Measurements from ENCODE around the gene LIN7B.
A peak's percentile ranks its signal among the peaks of the same experiment; 100 is the strongest.

LIN7B gene, protein sequence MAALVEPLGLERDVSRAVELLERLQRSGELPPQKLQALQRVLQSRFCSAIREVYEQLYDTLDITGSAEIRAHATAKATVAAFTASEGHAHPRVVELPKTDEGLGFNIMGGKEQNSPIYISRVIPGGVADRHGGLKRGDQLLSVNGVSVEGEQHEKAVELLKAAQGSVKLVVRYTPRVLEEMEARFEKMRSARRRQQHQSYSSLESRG

DNA sequence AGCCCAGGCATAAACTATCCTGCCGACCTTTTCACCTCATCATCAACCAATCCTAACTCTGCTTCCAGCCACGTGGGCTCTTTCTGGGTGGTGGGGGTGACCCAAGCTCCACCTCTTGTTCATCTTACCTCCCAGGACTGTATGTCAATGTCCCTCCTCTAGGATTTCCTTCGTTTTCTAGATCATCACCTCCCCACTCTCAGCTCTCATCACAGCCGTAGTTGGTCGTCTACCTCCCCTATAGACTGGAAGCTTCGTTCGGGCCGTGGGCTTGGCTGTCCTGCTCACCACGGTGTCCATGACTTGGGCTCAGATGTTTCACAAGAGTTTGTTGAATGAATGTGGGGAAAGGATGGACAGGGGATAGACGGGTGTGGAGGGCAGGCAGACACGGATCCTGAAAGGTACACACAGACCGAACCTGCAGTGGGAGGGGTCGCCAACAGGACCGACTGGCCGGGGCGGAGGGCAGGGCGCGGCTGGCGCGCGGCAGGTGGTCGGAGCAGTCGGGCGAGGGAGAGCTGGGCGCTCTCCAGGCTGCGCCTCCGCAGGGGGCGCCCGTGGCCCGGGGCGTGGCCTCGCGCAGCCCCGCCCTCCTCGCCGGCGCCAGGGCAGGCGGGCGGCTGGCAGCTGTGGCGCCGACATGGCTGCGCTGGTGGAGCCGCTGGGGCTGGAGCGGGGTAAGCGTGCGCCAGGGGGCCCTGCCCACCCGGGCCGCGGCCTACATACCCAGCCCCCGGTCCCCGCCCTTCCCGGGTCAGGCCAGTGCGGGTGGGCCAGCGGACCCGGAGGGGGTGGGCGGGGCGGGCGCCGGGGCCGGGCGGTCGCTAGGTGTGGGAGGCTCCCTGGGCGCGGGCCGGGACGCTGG, at the start of gene LIN7B:
Gene LIN7B, plus strand, starts transcription at position 609 of the 868 bp plus-strand sequence. Its CDS starts 35 bp downstream, at position 644.
- peak; percentile 77 for DNase-seq

DNA sequence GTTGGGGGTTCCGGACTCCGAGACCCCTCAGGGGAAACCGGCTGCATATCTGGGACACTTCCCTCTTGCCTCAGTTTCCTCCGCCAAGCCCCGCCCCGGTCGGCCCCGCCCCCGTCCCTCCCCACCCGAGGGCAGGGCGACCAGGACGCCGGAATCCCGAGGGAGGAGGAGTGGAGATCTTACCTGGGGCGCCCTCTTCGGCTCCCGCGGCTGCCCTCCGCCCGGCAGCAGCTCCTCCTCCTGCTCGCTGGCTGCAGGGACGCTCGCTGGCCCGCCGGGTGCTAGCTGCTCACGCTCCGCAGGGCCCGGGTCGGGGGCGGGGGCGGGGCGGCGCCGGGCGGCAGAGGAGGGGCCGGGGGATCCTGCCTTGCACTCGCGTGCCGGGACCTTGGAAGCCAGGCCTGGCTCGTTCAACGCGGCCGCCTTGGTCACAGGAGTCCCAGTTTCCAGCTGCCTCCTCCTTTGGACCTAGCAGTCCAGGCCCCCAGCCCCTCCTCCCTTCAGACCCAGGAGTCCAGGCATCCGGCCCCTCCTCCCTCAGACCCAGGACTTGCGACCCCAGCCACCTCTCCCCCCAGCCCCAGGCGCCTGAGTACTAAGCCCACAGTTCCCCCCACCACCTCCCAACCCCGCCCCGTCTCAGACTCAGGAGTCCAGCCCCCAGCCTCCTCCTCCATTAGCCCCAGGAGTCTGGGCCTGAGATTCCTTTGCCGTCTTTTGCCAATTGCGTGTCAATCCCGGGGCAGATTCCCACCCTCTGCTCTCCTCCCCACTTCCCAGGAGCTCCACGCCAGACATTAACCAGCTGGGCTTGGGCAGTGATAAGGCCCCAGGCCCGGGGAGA, 49.2 kb upstream of the LIN7B start, which contains the start of gene NTF4:
Gene NTF4, minus strand, starts transcription at position 51 of the 844 bp plus-strand sequence. CDS start 2,821 bp downstream, outside the sequence.
- DNase-seq, result no peak

DNA sequence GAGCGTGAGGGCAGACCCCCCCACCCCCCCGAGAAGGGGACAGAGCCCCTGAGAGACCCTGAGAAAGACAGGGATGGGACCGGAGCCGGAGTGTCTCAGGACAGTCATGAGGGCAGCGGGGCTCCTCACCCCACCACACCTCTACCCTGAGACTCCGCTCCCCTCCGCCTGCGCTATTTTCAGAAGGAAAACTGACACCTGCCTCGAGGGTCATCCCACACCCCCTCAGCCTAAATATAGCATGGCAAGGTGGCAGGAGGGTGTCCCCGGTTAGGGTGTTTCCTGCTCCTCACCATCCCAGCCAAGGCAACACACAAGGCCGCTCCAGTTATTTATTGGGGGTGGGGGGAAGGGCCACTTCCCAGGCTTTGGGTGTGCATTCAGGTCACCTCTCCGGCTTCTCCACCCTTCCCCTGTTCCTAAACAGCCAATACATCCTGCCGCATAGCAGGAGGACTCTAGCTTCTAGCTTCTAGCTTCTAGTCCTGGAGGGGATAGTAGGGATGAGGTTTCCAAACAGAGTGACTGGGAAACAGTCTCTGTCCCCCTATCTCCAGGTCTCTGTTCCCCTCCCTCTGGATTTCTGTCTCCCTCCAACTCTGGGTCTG, 48.2 kb upstream of the LIN7B start:
- no peak for DNase-seq

DNA sequence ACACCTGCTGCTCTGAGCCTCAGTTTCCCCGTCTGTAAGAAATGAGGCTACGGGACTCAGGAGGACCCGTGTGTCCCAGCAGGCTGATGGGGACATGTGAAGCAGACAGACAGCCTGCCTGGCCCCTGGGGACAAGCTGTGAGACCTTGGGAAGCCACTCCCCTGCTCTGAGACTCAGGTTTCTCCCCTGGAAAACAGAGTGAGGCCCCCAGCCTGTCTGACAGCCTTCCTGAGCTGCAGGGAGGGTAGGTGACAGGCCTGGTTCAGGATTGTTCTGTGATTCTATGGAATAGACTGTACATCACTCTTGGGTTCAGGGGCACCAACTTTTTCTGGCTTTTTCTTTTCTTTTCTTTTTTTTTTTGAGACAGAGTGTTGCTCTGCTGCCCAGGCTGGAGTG, 46.6 kb upstream of the LIN7B start:
- DNase-seq, result no peak

- DNase-seq, result no peak
Observed at GRCh38 chr19:49069026-49069425, 45.1 kb upstream of the LIN7B start.

- no peak for DNase-seq
Observed at GRCh38 chr19:49070416-49070815, 43.8 kb upstream of the LIN7B start.

- DNase-seq, result no peak
Observed at GRCh38 chr19:49071860-49072547, 42.2 kb upstream of the LIN7B start.

DNA sequence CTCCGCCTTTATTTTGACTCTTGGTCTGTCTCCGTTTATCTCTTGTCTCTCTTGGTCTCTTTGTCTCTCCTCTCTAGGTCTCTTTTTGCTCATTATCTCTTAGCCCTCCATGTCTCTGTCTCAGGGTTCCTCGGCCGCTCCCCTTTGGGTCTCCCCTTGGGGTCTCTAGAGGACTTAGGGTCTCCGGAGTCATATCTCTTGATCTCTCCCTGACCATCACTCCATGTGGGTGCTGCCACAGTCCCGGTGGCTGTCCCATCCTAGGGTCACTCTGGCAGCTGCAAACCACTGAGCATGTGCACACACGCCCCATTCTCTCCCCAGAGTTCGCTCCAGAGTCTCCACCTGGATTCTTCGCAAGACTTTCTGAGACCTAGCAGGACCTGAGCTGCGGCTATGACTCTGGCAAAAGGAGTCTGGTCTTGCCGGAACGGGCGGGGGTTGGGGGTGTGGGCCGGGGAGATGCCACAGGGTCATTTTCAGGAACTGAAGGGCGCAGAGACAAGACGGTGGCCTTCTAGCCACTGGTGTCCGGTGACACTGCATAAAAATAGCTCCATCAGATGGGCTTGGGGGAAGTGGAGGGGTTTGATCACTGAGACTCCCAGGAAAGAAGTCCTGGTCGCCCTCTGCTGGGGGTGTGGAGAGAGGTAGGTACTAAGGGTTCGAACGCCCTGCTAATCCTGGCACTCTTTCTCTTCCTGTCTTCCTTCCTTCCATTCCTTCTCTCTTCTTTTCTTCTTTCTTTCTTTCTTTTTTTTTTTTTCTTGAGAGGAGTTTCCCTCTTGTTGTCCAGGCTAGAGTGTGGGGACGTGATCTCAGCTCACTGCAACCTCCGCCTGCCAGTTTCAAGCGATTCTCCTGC, 40.4 kb upstream of the LIN7B start:
- no peak for DNase-seq

DNA sequence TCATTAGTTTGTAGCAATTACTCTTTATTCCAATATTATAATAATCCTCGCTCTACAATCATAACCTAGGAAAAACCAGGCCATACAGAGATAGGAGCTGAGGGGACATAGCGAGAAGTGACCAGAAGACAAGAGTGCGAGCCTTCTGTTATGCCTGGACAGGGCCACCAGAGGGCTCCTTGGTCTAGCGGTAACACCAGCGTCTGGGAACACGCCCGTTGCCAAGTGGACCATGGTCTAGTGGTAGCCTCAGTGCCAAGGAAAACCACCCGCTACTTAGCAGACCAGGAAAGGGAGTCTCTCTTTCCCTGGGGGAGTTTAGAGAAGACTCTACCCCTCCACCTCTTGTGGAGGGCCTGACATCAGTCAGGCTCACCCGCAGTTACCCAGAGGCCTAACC, 39.3 kb upstream of the LIN7B start:
- DNase-seq, result peak; percentile 24

GRCh38 chr19:49080392-49080791, 33.8 kb upstream of the LIN7B start:
- no peak for DNase-seq

- DNase-seq, result no peak
Observed at GRCh38 chr19:49081273-49081672, 32.9 kb upstream of the LIN7B start.

DNA sequence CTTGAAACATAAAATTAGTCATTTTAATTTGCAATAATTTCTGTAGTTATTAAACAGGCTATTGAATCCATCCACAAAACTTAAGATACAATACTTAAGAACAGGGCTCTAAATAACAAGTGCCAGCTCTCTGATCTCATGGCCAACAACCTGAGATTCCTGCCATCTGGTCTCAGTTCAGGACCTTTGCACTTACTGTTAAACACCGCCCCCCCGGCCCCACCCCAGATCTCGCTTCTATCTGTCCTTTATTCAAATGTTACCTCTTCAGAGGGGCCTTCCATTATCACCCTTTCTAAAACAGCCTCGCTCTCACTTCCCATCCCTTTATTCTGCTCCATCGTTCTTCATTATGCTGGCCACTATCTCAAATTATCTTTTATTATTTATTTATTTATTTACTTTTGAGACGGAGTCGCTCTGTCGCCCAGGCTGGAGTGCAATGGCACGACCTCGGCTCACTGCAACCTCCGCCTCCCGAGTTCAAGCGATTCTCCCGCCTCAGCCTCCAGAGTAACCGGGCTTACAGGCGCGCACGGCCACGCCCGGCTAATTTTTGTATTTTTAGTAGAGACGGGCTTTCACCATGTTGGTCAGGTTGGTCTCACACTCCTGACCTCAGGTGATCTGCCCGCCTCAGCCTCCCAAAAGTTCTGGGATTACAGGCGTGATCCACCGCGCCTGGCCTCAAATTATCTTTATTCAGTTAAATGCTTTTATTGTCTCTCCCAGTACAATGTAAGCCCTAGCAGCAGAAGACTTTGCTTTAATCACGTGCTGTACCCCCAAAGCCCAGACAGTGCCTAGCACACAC, 29.8 kb upstream of the LIN7B start:
- no peak for DNase-seq

- DNase-seq, result peak; percentile 100
Observed at GRCh38 chr19:49085020-49085867, 28.9 kb upstream of the LIN7B start, which contains the start of gene SNRNP70. Gene SNRNP70, plus strand, starts transcription at chr19:49085451. Its CDS starts 964 bp downstream, at chr19:49086415.

DNA sequence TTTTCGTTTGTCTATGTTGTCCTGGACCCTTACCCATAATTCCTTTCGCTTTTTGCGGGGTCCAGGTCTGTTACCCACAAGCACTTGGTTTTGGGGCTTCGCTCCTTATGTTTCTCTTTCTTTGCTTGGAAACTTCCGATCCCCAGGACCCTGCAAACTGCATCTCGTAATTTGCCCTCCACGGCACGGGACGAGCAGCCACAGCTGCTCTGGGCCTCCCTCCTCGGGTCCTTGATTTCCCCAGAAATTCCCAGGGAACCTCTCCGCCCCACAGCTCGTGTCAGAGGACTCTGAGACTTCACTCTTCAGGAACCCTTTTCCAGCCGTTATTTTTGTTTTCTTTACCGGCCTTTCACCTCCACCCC, 28.3 kb upstream of the LIN7B start:
- no peak for DNase-seq

DNA sequence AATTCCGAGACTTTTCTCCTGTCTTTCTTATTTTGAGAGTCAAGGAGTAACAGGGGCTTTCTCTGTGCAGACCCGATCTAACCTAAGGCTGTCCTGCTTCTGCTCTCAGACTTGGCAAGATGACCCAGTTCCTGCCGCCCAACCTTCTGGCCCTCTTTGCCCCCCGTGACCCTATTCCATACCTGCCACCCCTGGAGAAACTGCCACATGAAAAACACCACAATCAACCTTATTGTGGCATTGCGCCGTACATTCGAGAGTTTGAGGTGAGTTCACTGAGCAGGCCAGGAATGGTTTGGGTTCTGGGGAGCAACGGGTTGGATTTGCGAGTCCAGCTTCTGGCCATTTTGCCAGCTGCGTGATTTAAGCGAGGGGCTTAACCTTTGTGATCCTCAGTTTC, 27.9 kb upstream of the LIN7B start:
- DNase-seq, result no peak

DNA sequence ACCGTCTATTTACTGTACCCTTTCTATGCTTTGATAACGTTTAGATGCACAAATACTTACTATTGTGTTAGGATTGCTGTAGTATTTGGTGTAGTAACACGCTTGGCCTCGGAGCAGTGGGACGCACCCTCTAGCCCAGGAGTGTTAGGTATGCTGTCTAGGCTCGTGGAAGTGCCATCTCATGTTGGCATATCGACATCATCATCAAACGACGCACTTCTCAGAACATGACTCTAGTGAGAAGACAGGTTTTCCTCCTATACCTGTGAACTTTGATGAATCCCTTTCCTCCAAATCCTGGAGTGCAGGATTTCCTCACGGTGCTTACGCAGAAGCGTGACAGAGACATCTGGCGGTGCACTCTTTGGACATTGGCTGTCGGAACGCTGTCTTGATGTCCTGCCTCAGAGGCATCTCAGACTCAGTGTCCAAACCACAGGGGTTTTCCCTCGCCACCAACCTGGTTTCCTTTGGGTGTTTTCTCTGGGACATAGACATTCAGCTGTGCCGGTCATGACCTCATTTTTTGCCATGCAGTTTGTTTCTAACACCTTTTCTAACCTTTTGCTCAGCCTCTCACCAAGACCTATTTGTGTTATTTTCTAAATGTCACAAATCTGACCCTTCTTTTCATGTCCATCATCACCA, 22.7 kb upstream of the LIN7B start:
- no peak for DNase-seq

- DNase-seq, result no peak
Observed at GRCh38 chr19:49092686-49093085, 21.5 kb upstream of the LIN7B start.

Data from NCI-H748 treated with DMSO at 0.1 percent for 48 hours (cell line).